HepG2 (cell line): ENCODE data around the gene IGFBP6. TPM values are rescaled to one million over a fixed set of nuclear protein-coding genes. Genes with fewer than 3 reads are reported as not detected.

Experiments
- ATAC-seq: fragments of 200-7000 bp; cut with Tn5 transposase; 3 replicates; pipeline ENCODE4 v1.9.1; 2020; ENCODE audit warnings: mild to moderate bottlenecking, moderate library complexity
- BruUV-seq: library from RNA; stranded (reverse); fragments of 400-500 nt; replicated peaks from 2 replicates; lab custom pipeline; 2021; lab: Mats Ljungman, UMichigan
- CTCF ChIA-PET: fragments of 300-600 bp; formaldehyde crosslinking; extraction: SDS; loops from one replicate; lab custom pipeline; 2021; ENCODE audit warnings: low total read pairs, inconsistent platforms, low intra/inter-chr PET ratio; lab: Yijun Ruan, JAX
- POLR2A ChIA-PET: fragments of 350-600 bp; sonication (Branson Sonifier 250); formaldehyde crosslinking; loops from one replicate; lab custom pipeline; 2020; ENCODE audit warnings: antibody characterized with exemption, inconsistent platforms; lab: Yijun Ruan, JAX
- DNase-seq: peaks from one replicate; pipeline ENCODE4 v3.0.0-alpha.2; 2015; ENCODE audit warnings: low spot score
- FAIRE-seq: peaks from 3 replicates; lab custom pipeline; 2011; peaks lifted over from hg19 to GRCh38; lab: Jason Lieb, UNC
- H2AFZ ChIP-seq: one replicate; pipeline ENCODE4 v1.6.1; 2011; ENCODE audit warnings: low read length, inconsistent platforms
- H3K27ac ChIP-seq: fragments of 300-600 bp; 3 replicates; pipeline ENCODE4 v1.8.0; 2011; ENCODE audit warnings: mixed run types, mild to moderate bottlenecking, mixed read lengths, low read length, inconsistent platforms; ENCODE audit not compliant: insufficient read depth; ENCODE audit errors: extremely low read length
- H3K27me3 ChIP-seq, 2 experiments: fragments of 200-600 bp in 1 of 2; 2 replicates in 1 of 2; 3 replicates in 1 of 2; pipeline versions ENCODE4 v1.6.0 to v1.8.0; 2011; ENCODE audit warnings: low read length in 2 of 2, mild to moderate bottlenecking in 2 of 2, moderate library complexity in 2 of 2, inconsistent platforms in 1 of 2; ENCODE audit not compliant: insufficient read depth in 2 of 2, control insufficient read depth in 1 of 2
- H3K36me3 ChIP-seq, 2 experiments: fragments of 200-600 bp in 1 of 2; replicated peaks in 1 of 2; 2 replicates in 1 of 2; 3 replicates in 1 of 2; pipeline versions ENCODE4 v1.5.1 to v1.8.0; 2011; ENCODE audit warnings: low read length in 2 of 2, inconsistent platforms in 1 of 2; ENCODE audit not compliant: insufficient read depth in 2 of 2, control insufficient read depth in 1 of 2
- H3K4me1 ChIP-seq: 2 replicates; pipeline ENCODE4 v1.5.1; 2012; ENCODE audit warnings: low read length, inconsistent platforms; ENCODE audit not compliant: insufficient read depth
- H3K4me2 ChIP-seq: 2 replicates; pipeline ENCODE4 v1.6.0; 2011; ENCODE audit warnings: low read depth, low read length, inconsistent platforms
- H3K4me3 ChIP-seq, 3 experiments: fragments of 200-600 bp in 1 of 3; sonication (generic), shearing (Covaris generic) in 1 of 3; replicated peaks in 1 of 3; 2 replicates each; pipeline ENCODE4 v1.5.1; 2011 to 2016; ENCODE audit warnings: low read length in 3 of 3, inconsistent platforms in 2 of 3, low read depth in 2 of 3, mild to moderate bottlenecking in 2 of 3, control low read depth in 1 of 3, mixed read lengths in 1 of 3; ENCODE audit not compliant: insufficient read depth in 1 of 3
- H3K79me2 ChIP-seq: one replicate; pipeline ENCODE4 v1.6.1; 2011; ENCODE audit warnings: low read length, inconsistent platforms; ENCODE audit not compliant: insufficient read depth
- H3K9ac ChIP-seq: 2 replicates; pipeline ENCODE4 v1.6.0; 2011; ENCODE audit warnings: mild to moderate bottlenecking, low read depth, low read length, inconsistent platforms; ENCODE audit not compliant: insufficient read depth
- H3K9me3 ChIP-seq: 2 replicates; pipeline ENCODE4 v1.5.1; 2012; ENCODE audit warnings: mild to moderate bottlenecking, low read length
- H4K20me1 ChIP-seq: 2 replicates; pipeline ENCODE4 v1.6.0; 2011; ENCODE audit warnings: inconsistent platforms, mild to moderate bottlenecking, low read length, moderate library complexity; ENCODE audit not compliant: insufficient read depth
- AKAP8 ChIP-seq: sonication (generic); formaldehyde crosslinking; IDR thresholded peaks from 2 replicates; pipeline ENCODE4 v1.5.1; 2020; ENCODE audit warnings: mild to moderate bottlenecking, missing genetic modification reagents
- HNRNPK ChIP-seq: fragments of 200-400 bp; formaldehyde crosslinking; IDR thresholded peaks from 2 replicates; pipeline ENCODE4 v1.6.1; 2018; ENCODE audit warnings: low read length, low read depth, moderate library complexity, mild to moderate bottlenecking; ENCODE audit not compliant: poor library complexity, severe bottlenecking
- RBFOX2 ChIP-seq: fragments of 200-400 bp; formaldehyde crosslinking; IDR thresholded peaks from 2 replicates; pipeline ENCODE4 v1.6.1; 2017; ENCODE audit warnings: low read depth, mild to moderate bottlenecking, low read length
- ZNF576 ChIP-seq: sonication (generic); formaldehyde crosslinking; IDR thresholded peaks from 2 replicates; pipeline ENCODE4 v1.4.0; 2020; ENCODE audit warnings: mild to moderate bottlenecking, missing genetic modification reagents
- ZNF691 ChIP-seq: sonication (generic); formaldehyde crosslinking; IDR thresholded peaks from 2 replicates; pipeline ENCODE4 v1.4.0; 2020; ENCODE audit warnings: missing genetic modification reagents, low read depth, mild to moderate bottlenecking, borderline replicate concordance
- WGBS: methylation state at CpG from one replicate; pipeline ENCODE4 v1.1.6; 2017; ENCODE audit warnings: low lambda C conversion rate; 5-methylcytosine and 5-hydroxymethylcytosine counted together
- in situ Hi-C: cut with HindIII; loops from 2 replicates; pipeline ENCODE4 v1.10.0; 2017; ENCODE audit warnings: low pct_unique_long_range_greater_than_20kb; ENCODE audit not compliant: extremely low pct_ligation_motif_present
- intact Hi-C: fragments of 100-400 bp; cut with micrococcal nuclease; formaldehyde crosslinking; loops from one replicate; pipeline ENCODE4 v1.10.0; 2022; ENCODE audit not compliant: unreplicated experiment
- polyA plus RNA-seq, 8 experiments: library from polyadenylated mRNA; depleted of rRNA in 3 of 8; stranded (reverse) in 7 of 8; unstranded in 1 of 8; fragments of >200 nt; fragmentation: Illumina TruSeq in 4 of 8; extraction: Trizol in 4 of 8; gene quantifications; 2 replicates each; pipeline versions ENCODE4 v1.2.1 to v1.2.3, GENCODE V29; 2011 to 2016; ENCODE audit warnings: low read depth in 4 of 8, missing spikeins in 1 of 8, mixed read lengths in 1 of 8; ENCODE audit not compliant: insufficient read depth in 1 of 8
- total RNA-seq, 5 experiments: library from RNA; depleted of rRNA; stranded (reverse); fragments of >200 nt; fragmentation: Illumina TruSeq; extraction: Trizol; gene quantifications; 2 replicates each; pipeline ENCODE4 v1.2.3, GENCODE V29; 2016; ENCODE audit warnings: low read depth in 1 of 5
- TF ChIP-seq, protein P1 (sequence below): sonication (generic); formaldehyde crosslinking; IDR thresholded peaks from 2 replicates; pipeline ENCODE4 v1.4.0; 2020; ENCODE audit warnings: missing genetic modification reagents, borderline replicate concordance

IGFBP6 gene
- total and polyA plus RNA-seq, 2 of the 13 experiments (the other 11 are each of a cell fraction or from before 2014, with no cell fraction given) = 3.9 to 25.2 TPM

- POLR2A ChIA-PET = interaction anchor here (1.0 to 3.4 kb wide), 4 partner anchors 10 to 16 kb away, joined by 3 to 43 read pairs (median 21); partner anchors contain the start of genes SPRYD3 and TNS2
- no TSS peak for BruUV-seq
Measured at GRCh38 chr12:53062977-53063707, 34.3 kb upstream of the IGFBP6 start.

More at GRCh38 chr12:53062977-53063707, 34.3 kb upstream of the IGFBP6 start:
- peaks cover 0 to 18% of the 10 kb centered on the region in 2 experiments; a peak in 2 of 5 replicates for H3K36me3 ChIP-seq
- intact Hi-C loops = no loop called here
- no peaks in the 10 kb centered on the region for H3K79me2 ChIP-seq
- ATAC-seq (no peak), DNase-seq (no peak)
- no peak overlapping the region for H3K9ac ChIP-seq
- in situ Hi-C loops = loop anchor here (5.0 kb wide), 2 partner anchors 39 to 129 kb away; partner anchors contain the start of gene SOAT2
- CTCF ChIA-PET = no interaction called here
- H3K27ac ChIP-seq = no peak overlapping the region
- H3K4me2 ChIP-seq = no peak overlapping the region
- TF ChIP-seq HNRNPK (no peak), RBFOX2 (0 out of 2 replicates have a peak, but pooled peaks have one; percentile 23), AKAP8 (CRISPR knock-in tag) (no peak), ZNF576 (no peak), ZNF691 (no peak)
- TF ChIP-seq, protein P1, sequence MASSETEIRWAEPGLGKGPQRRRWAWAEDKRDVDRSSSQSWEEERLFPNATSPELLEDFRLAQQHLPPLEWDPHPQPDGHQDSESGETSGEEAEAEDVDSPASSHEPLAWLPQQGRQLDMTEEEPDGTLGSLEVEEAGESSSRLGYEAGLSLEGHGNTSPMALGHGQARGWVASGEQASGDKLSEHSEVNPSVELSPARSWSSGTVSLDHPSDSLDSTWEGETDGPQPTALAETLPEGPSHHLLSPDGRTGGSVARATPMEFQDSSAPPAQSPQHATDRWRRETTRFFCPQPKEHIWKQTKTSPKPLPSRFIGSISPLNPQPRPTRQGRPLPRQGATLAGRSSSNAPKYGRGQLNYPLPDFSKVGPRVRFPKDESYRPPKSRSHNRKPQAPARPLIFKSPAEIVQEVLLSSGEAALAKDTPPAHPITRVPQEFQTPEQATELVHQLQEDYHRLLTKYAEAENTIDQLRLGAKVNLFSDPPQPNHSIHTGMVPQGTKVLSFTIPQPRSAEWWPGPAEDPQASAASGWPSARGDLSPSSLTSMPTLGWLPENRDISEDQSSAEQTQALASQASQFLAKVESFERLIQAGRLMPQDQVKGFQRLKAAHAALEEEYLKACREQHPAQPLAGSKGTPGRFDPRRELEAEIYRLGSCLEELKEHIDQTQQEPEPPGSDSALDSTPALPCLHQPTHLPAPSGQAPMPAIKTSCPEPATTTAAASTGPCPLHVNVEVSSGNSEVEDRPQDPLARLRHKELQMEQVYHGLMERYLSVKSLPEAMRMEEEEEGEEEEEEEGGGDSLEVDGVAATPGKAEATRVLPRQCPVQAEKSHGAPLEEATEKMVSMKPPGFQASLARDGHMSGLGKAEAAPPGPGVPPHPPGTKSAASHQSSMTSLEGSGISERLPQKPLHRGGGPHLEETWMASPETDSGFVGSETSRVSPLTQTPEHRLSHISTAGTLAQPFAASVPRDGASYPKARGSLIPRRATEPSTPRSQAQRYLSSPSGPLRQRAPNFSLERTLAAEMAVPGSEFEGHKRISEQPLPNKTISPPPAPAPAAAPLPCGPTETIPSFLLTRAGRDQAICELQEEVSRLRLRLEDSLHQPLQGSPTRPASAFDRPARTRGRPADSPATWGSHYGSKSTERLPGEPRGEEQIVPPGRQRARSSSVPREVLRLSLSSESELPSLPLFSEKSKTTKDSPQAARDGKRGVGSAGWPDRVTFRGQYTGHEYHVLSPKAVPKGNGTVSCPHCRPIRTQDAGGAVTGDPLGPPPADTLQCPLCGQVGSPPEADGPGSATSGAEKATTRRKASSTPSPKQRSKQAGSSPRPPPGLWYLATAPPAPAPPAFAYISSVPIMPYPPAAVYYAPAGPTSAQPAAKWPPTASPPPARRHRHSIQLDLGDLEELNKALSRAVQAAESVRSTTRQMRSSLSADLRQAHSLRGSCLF (CRISPR knock-in tag) = no peak
- TF ChIP-seq, all 625 proteins: peak for 1
- H4K20me1 ChIP-seq = no peaks in the 10 kb centered on the region
- H3K27me3 ChIP-seq = no peaks in the 10 kb centered on the region
- no peak overlapping the region for H2AFZ ChIP-seq
- no peak overlapping the region for H3K4me3 ChIP-seq
- 97% methylated on average over 9 of the region's 14 CpGs for WGBS
- H3K9me3 ChIP-seq = no peaks in the 10 kb centered on the region
- H3K4me1 ChIP-seq = peaks cover 35% of the 10 kb centered on the region
- FAIRE-seq = no peak
